HG03571 (cell line): ENCODE data around the gene CTNNBIP1.

Experiments used
- ATAC-seq: cut with Tn5 transposase; IDR thresholded peaks from one replicate; pipeline ENCODE4 v1.9.1; 2021; ENCODE audit not compliant: unreplicated experiment

CTNNBIP1 gene

GRCh38 chr1:9835758-9836631 lies 74.1 kb downstream of the CTNNBIP1 start:
- ATAC-seq, result no peak

GRCh38 chr1:9835404-9835757 lies 74.7 kb downstream of the CTNNBIP1 start:
- no peak for ATAC-seq

GRCh38 chr1:9833632-9834031 lies 76.4 kb downstream of the CTNNBIP1 start:
- ATAC-seq, result no peak

- ATAC-seq, result no peak
Observed at GRCh38 chr1:9827558-9828185, 82.4 kb downstream of the CTNNBIP1 start.

- ATAC-seq, result no peak
Observed at GRCh38 chr1:9826616-9827015, 83.5 kb downstream of the CTNNBIP1 start.

GRCh38 chr1:9826087-9826486 lies 84.0 kb downstream of the CTNNBIP1 start:
- no peak for ATAC-seq

- ATAC-seq, result no peak
Observed at GRCh38 chr1:9825093-9826074, 84.7 kb downstream of the CTNNBIP1 start.

GRCh38 chr1:9824702-9825089 lies 85.4 kb downstream of the CTNNBIP1 start:
- ATAC-seq, result no peak

- ATAC-seq, result peak; percentile 63
Observed at GRCh38 chr1:9823943-9824701, 85.9 kb downstream of the CTNNBIP1 start, which contains the start of gene CLSTN1. Gene CLSTN1, minus strand, starts transcription at chr1:9823965. Its CDS starts 232 bp downstream, at chr1:9823733.

- ATAC-seq, result peak; percentile 12
Observed at GRCh38 chr1:9823693-9823942, 86.5 kb downstream of the CTNNBIP1 start.

- ATAC-seq, result no peak
Observed at GRCh38 chr1:9822897-9823692, 87.0 kb downstream of the CTNNBIP1 start.

GRCh38 chr1:9822490-9822889 lies 87.6 kb downstream of the CTNNBIP1 start:
- ATAC-seq, result no peak

- ATAC-seq, result no peak
Observed at GRCh38 chr1:9821710-9822109, 88.4 kb downstream of the CTNNBIP1 start.

- ATAC-seq, result no peak
Observed at GRCh38 chr1:9820521-9820920, 89.5 kb downstream of the CTNNBIP1 start.

- ATAC-seq, result no peak
Observed at GRCh38 chr1:9817734-9818133, 92.3 kb downstream of the CTNNBIP1 start.

GRCh38 chr1:9816199-9816598 lies 93.9 kb downstream of the CTNNBIP1 start:
- ATAC-seq, result no peak

- ATAC-seq, result no peak
Observed at GRCh38 chr1:9815150-9815549, 94.9 kb downstream of the CTNNBIP1 start.

- ATAC-seq, result no peak
Observed at GRCh38 chr1:9814619-9815018, 95.5 kb downstream of the CTNNBIP1 start.

GRCh38 chr1:9811239-9811966 lies 98.7 kb downstream of the CTNNBIP1 start:
- ATAC-seq, result no peak
